ENCODE data around the gene SFT2D3. TPM values are rescaled to one million over a fixed set of nuclear protein-coding genes. Genes with fewer than 3 reads are reported as not detected.

Gene SFT2D3
- total and polyA plus RNA-seq, 2 of the 8 experiments (the other 6 are each of a cell fraction or from before 2014, with no cell fraction given), result 7.3 to 10.3 TPM

- TF ChIP-seq SP4 (IDR thresholded peaks at IDR 0.05; ENCODE audit: low read length) (no peak), SP2 (IDR thresholded peaks at IDR 0.05; ENCODE audit: low read length) (no peak), ATF3 (IDR thresholded peaks at IDR 0.05; ENCODE audit: insufficient read depth, low read depth, low read length) (no peak), YY1 (IDR thresholded peaks at IDR 0.05; ENCODE audit: low read depth, low read length) (no peak), CREB1 (IDR thresholded peaks at IDR 0.05) (no peak), TEAD4 (IDR thresholded peaks at IDR 0.05; ENCODE audit: low read depth, low read length) (no peak), CTBP2 (IDR thresholded peaks at IDR 0.05; ENCODE audit: borderline replicate concordance, insufficient read depth, insufficient read length, low read length) (no peak)
- TF ChIP-seq, protein P1, sequence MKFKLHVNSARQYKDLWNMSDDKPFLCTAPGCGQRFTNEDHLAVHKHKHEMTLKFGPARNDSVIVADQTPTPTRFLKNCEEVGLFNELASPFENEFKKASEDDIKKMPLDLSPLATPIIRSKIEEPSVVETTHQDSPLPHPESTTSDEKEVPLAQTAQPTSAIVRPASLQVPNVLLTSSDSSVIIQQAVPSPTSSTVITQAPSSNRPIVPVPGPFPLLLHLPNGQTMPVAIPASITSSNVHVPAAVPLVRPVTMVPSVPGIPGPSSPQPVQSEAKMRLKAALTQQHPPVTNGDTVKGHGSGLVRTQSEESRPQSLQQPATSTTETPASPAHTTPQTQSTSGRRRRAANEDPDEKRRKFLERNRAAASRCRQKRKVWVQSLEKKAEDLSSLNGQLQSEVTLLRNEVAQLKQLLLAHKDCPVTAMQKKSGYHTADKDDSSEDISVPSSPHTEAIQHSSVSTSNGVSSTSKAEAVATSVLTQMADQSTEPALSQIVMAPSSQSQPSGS (IDR thresholded peaks at IDR 0.05; ENCODE audit: low read length), result no peak
Observed at GRCh38 chr2:127703282-127703681, 2.0 kb downstream of the SFT2D3 start (continued).

Measured in H1 (cell line).